A673 (cell line): ENCODE results near the gene CEP89. TPM values are rescaled to one million over a fixed set of nuclear protein-coding genes. Genes with fewer than 3 reads are reported as not detected.
"Not testable (repeated sequence)": the region's sequence is repeated elsewhere in the genome, so short reads cannot be mapped to it uniquely, and the experiment has no call there.

Source experiments
- BruUV-seq: library from RNA; stranded (reverse); fragments of 400-500 nt; replicated peaks from 2 replicates; lab custom pipeline; 2021; lab: Mats Ljungman, UMichigan
- CTCF ChIA-PET: fragments of 300-600 bp; sonication (Branson Sonifier 250); formaldehyde crosslinking; loops from one replicate; lab custom pipeline; 2022; ENCODE audit warnings: antibody characterized with exemption; lab: Charles Lee
- POLR2A ChIA-PET: fragments of 300-600 bp; sonication (Branson Sonifier 250); formaldehyde crosslinking; loops from one replicate; lab custom pipeline; 2022; ENCODE audit warnings: antibody characterized with exemption; ENCODE audit not compliant: low non-redundant PET; lab: Charles Lee
- DNase-seq: peaks from one replicate; pipeline ENCODE4 v3.0.0-alpha.2; 2015; ENCODE audit warnings: low spot score
- H3K27ac ChIP-seq: fragments of 200-600 bp; sonication (generic); 2 replicates; pipeline ENCODE4 v1.5.1; 2016; ENCODE audit warnings: mixed run types, low read depth, mild to moderate bottlenecking, mixed read lengths, antibody characterized with exemption, low read length; ENCODE audit not compliant: poor library complexity, severe bottlenecking
- H3K27me3 ChIP-seq: fragments of 200-600 bp; sonication (generic); replicated peaks from 2 replicates; pipeline ENCODE4 v1.6.1; 2017; ENCODE audit warnings: mixed run types, low read depth, mild to moderate bottlenecking, mixed read lengths, antibody characterized with exemption, low read length; ENCODE audit not compliant: insufficient read depth, poor library complexity
- H3K36me3 ChIP-seq: fragments of 200-600 bp; sonication (generic); 2 replicates; pipeline ENCODE4 v1.6.1; 2016; ENCODE audit warnings: mixed run types, mild to moderate bottlenecking, mixed read lengths, antibody characterized with exemption, low read length; ENCODE audit not compliant: insufficient read depth, poor library complexity, severe bottlenecking
- H3K4me1 ChIP-seq: fragments of 200-600 bp; sonication (generic); 2 replicates; pipeline ENCODE4 v1.6.1; 2017; ENCODE audit warnings: mixed run types, mild to moderate bottlenecking, mixed read lengths, antibody characterized with exemption, low read length; ENCODE audit not compliant: insufficient read depth, poor library complexity, severe bottlenecking
- H3K4me3 ChIP-seq: fragments of 200-600 bp; sonication (generic); 2 replicates; pipeline ENCODE4 v1.5.1; 2016; ENCODE audit warnings: low read depth, mixed run types, mild to moderate bottlenecking, mixed read lengths, low read length; ENCODE audit not compliant: poor library complexity, severe bottlenecking
- H3K9me3 ChIP-seq: fragments of 200-600 bp; sonication (generic); 2 replicates; pipeline ENCODE4 v1.6.1; 2016; ENCODE audit warnings: mixed run types, low read depth, mild to moderate bottlenecking, mixed read lengths, antibody characterized with exemption, low read length; ENCODE audit not compliant: poor library complexity, severe bottlenecking
- EZH2 ChIP-seq: fragments of 200-600 bp; sonication (generic); IDR thresholded peaks from 2 replicates; pipeline ENCODE4 v1.6.1; 2017; ENCODE audit warnings: borderline replicate concordance, low read depth, mild to moderate bottlenecking, mixed read lengths, antibody characterized with exemption, low read length; ENCODE audit not compliant: poor library complexity, severe bottlenecking
- intact Hi-C: fragments of 100-400 bp; cut with micrococcal nuclease; formaldehyde crosslinking; loops from one replicate; pipeline ENCODE4 v1.10.0; 2022; ENCODE audit not compliant: unreplicated experiment
- total RNA-seq: library from RNA; stranded (reverse); gene quantifications from 2 replicates; pipeline ENCODE4 v1.2.3, GENCODE V29; 2021
- TF ChIP-seq, protein P1 (sequence below): fragments of 300-800, 200-600 bp; sonication (generic); conservative IDR thresholded peaks from 2 replicates; pipeline ENCODE4 v1.5.1; 2017; ENCODE audit warnings: low read depth, mild to moderate bottlenecking, antibody characterized with exemption, low read length, moderate library complexity, mixed read lengths

CEP89 gene
- total RNA-seq, 1 experiment from 2014 or later, result 47.2 TPM

- CTCF ChIA-PET, result no interaction called here
Measured at GRCh38 chr19:32843716-32844245, 128.0 kb downstream of the CEP89 start.

DNA sequence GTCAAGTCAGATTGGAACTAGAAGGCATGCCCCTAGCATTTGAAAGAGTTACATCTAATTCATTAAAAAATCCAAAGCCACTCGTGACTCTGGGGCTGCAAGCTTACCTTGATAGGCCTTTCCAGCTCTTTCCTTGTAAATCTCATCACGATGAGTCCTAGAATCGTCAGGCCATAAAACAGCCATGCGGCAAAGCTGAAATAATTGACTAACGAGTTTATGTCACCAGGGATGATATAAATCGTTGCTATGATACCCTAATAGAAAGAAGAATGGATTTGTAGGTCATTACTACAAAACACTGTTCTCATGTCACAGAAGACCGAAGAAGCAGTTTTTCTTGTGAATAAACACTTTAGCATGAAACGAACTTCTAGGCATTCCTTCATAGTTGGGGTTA is 129.7 kb downstream of the CEP89 start:
- no peaks in the 10 kb centered on the region for H3K36me3 ChIP-seq
- CTCF ChIA-PET, result no interaction called here

More at GRCh38 chr19:32843716-32844245, 128.0 kb downstream of the CEP89 start:
- no peak for TF ChIP-seq EZH2
- TF ChIP-seq, protein P1, sequence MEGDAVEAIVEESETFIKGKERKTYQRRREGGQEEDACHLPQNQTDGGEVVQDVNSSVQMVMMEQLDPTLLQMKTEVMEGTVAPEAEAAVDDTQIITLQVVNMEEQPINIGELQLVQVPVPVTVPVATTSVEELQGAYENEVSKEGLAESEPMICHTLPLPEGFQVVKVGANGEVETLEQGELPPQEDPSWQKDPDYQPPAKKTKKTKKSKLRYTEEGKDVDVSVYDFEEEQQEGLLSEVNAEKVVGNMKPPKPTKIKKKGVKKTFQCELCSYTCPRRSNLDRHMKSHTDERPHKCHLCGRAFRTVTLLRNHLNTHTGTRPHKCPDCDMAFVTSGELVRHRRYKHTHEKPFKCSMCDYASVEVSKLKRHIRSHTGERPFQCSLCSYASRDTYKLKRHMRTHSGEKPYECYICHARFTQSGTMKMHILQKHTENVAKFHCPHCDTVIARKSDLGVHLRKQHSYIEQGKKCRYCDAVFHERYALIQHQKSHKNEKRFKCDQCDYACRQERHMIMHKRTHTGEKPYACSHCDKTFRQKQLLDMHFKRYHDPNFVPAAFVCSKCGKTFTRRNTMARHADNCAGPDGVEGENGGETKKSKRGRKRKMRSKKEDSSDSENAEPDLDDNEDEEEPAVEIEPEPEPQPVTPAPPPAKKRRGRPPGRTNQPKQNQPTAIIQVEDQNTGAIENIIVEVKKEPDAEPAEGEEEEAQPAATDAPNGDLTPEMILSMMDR, result no peak
- DNase-seq, result no peak
- Histone ChIP-seq H3K36me3 (no peaks in the 10 kb centered on the region), H3K27ac (no peak overlapping the region), H3K4me3 (no peak overlapping the region), H3K9me3 (peaks cover 11% of the 10 kb centered on the region), H3K27me3 (no peaks in the 10 kb centered on the region), H3K4me1 (no peaks in the 10 kb centered on the region)
- POLR2A ChIA-PET, result no interaction called here
- intact Hi-C loops, result no loop called here
- no TSS peak for BruUV-seq

DNA sequence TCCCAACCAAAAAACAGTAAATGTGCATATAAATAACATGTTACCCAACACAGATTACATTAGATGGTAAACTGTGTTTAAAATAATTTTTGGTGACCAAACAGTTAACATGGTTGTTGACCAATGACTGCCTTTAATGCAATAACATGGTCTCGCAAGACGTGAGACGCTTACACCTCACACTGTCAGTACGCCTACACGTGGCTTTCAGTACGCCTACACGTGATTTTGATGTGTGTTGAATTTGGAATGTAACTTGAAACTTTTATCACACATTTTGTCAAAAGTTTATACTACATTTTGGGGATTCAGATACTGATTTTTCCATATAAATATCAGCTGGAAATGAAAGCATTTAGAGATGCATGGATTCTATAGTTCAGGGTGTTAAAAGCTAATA is 134.2 kb downstream of the CEP89 start:
- Histone ChIP-seq H3K9me3 (peaks cover 11% of the 10 kb centered on the region), H3K27ac (no peak overlapping the region), H3K4me3 (no peak overlapping the region), H3K36me3 (no peaks in the 10 kb centered on the region), H3K27me3 (no peaks in the 10 kb centered on the region), H3K4me1 (no peaks in the 10 kb centered on the region)
- no peak for DNase-seq
- ChIA-PET POLR2A (no interaction called here), CTCF (no interaction called here)
- no peak for TF ChIP-seq EZH2
- TF ChIP-seq, protein P1, result no peak
- intact Hi-C loops, result no loop called here
- no TSS peak for BruUV-seq

More for the DNA sequence above, 129.7 kb downstream of the CEP89 start:
- TF ChIP-seq, protein P1, result no peak
- TF ChIP-seq EZH2, result no peak
- peaks cover 11% of the 10 kb centered on the region for H3K9me3 ChIP-seq
- POLR2A ChIA-PET, result interaction anchor here (0.7 kb wide), 1 partner anchor 462 kb away, joined by 3 read pairs; no protein-coding TSS in a partner anchor
- no TSS peak for BruUV-seq
- intact Hi-C loops, result no loop called here
- H3K4me3 ChIP-seq, result no peak overlapping the region
- H3K27me3 ChIP-seq, result no peaks in the 10 kb centered on the region
- H3K4me1 ChIP-seq, result no peaks in the 10 kb centered on the region
- DNase-seq, result no peak
- no peak overlapping the region for H3K27ac ChIP-seq

DNA sequence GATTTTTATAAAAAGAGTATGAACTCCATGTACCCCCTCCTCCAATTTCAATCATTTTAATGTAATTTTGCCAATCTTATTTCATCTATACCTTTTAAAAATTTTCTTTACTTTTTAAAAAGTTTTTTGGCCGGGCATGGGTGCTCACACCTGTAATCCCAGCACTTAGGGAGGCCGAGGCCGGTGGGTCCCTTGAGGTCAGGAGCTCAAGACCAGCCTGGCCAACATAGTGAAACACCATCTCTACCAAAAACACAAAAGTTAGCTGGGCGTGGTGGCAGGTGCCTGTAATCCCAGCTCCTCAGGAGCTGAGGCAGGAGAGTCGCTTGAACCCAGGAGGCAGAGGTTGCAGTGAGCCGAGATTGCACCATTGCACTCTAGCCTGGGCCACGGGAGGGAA is 138.4 kb downstream of the CEP89 start:
- CTCF ChIA-PET, DNase-seq, H3K27ac ChIP-seq, POLR2A ChIA-PET, BruUV-seq, intact Hi-C loops, H3K4me3 ChIP-seq, H3K9me3 ChIP-seq, H3K36me3 ChIP-seq, H3K4me1 ChIP-seq, H3K27me3 ChIP-seq: not testable (repeated sequence)

GRCh38 chr19:32832825-32833224 is 138.9 kb downstream of the CEP89 start:
- H3K27ac ChIP-seq, POLR2A ChIA-PET, H3K4me1 ChIP-seq, BruUV-seq, H3K27me3 ChIP-seq, DNase-seq, H3K4me3 ChIP-seq, H3K9me3 ChIP-seq, intact Hi-C loops, CTCF ChIA-PET, H3K36me3 ChIP-seq: not testable (repeated sequence)
